ENCODE measurements around the gene MEIKIN. TPM values are rescaled to one million over a fixed set of nuclear protein-coding genes. Genes with fewer than 3 reads are reported as not detected.

MEIKIN gene
- total RNA-seq, 4 donors from 2014 or later: not detected

DNA sequence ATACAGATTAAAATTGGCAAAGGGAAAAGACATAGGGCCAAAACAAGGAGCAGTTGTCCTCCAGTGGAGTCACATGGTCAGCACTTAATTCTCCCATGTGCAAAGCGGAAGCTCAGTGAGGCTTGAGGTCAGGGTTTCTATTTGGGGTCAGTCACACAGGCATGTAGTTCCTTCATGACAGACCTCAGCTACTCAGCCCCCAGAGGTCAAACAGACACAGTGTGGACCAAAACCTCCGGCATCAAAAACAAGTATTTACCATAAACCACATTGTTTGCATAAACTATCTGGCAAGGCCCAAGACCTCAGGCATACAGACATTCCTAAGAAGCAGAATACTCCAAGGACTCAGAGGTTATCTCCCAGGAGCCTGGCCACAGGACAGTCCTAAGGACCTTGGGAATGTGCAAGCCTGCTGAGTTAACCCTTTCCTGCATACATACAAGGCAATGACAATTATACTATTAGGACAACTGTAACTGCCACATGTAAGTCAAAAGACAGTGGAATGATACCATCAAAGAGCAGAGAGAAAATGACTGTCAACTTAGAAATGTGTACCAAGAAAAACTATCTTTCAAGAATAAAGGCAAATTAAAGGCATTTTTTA lies 120.0 kb downstream of the MEIKIN start:
- no peak for DNase-seq
- no peak overlapping the region for H3K27ac ChIP-seq
- H3K36me3 ChIP-seq: no peaks in the 10 kb centered on the region
- intact Hi-C loops (cut with DNase I; ENCODE audit: low total_unique reads): no loop called here
- H3K4me1 ChIP-seq: no peaks in the 10 kb centered on the region
- no peaks in the 10 kb centered on the region for H3K27me3 ChIP-seq
- TF ChIP-seq, protein P1, sequence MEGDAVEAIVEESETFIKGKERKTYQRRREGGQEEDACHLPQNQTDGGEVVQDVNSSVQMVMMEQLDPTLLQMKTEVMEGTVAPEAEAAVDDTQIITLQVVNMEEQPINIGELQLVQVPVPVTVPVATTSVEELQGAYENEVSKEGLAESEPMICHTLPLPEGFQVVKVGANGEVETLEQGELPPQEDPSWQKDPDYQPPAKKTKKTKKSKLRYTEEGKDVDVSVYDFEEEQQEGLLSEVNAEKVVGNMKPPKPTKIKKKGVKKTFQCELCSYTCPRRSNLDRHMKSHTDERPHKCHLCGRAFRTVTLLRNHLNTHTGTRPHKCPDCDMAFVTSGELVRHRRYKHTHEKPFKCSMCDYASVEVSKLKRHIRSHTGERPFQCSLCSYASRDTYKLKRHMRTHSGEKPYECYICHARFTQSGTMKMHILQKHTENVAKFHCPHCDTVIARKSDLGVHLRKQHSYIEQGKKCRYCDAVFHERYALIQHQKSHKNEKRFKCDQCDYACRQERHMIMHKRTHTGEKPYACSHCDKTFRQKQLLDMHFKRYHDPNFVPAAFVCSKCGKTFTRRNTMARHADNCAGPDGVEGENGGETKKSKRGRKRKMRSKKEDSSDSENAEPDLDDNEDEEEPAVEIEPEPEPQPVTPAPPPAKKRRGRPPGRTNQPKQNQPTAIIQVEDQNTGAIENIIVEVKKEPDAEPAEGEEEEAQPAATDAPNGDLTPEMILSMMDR (IDR thresholded peaks at IDR 0.05): no peak
- no peak for TF ChIP-seq POLR2A (IDR thresholded peaks at IDR 0.05)
- no peak overlapping the region for H3K4me3 ChIP-seq
- H3K9me3 ChIP-seq: no peaks in the 10 kb centered on the region

- TF ChIP-seq, protein P1 (IDR thresholded peaks at IDR 0.05): no peak
- TF ChIP-seq POLR2A (IDR thresholded peaks at IDR 0.05): no peak
- Histone ChIP-seq H3K9me3 (no peaks in the 10 kb centered on the region), H3K4me3 (no peak overlapping the region), H3K27me3 (no peaks in the 10 kb centered on the region), H3K27ac (no peak overlapping the region), H3K36me3 (no peaks in the 10 kb centered on the region), H3K4me1 (no peaks in the 10 kb centered on the region)
- DNase-seq: no peak
- intact Hi-C loops (cut with DNase I; ENCODE audit: low total_unique reads): no loop called here
Observed at GRCh38 chr5:131824631-131825030, 120.8 kb downstream of the MEIKIN start.

DNA sequence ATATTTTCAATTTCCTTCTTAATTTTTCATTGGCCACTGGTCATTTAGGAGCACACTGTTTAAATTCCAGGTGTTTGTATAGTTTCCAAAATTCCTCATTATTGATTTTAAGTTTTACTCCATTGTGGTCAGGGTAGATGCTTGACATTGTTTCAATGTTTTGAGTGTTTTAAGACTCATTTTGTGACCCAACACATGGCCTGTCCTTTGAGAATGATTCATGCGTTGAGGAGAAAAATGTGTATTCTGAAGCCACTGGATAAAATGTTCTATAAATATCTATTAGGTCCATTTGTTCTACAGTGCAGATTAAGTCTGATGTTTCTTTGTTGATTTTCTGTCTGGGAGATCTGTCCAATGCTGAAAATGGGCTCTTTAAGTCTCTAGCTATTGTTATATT lies 124.2 kb downstream of the MEIKIN start:
- no peaks in the 10 kb centered on the region for H3K4me1 ChIP-seq
- intact Hi-C loops (cut with DNase I; ENCODE audit: low total_unique reads): no loop called here
- H3K27ac ChIP-seq: no peak overlapping the region
- no peaks in the 10 kb centered on the region for H3K36me3 ChIP-seq
- no peak overlapping the region for H3K4me3 ChIP-seq
- no peak for DNase-seq
- H3K27me3 ChIP-seq: no peaks in the 10 kb centered on the region
- no peaks in the 10 kb centered on the region for H3K9me3 ChIP-seq
- TF ChIP-seq, protein P1 (IDR thresholded peaks at IDR 0.05): no peak

GRCh38 chr5:131818001-131818724 lies 127.3 kb downstream of the MEIKIN start:
- Histone ChIP-seq H3K9me3 (no peaks in the 10 kb centered on the region), H3K27ac (no peak overlapping the region), H3K36me3 (no peaks in the 10 kb centered on the region), H3K27me3 (no peaks in the 10 kb centered on the region), H3K4me1 (no peaks in the 10 kb centered on the region), H3K4me3 (no peak overlapping the region)
- intact Hi-C loops (cut with DNase I; ENCODE audit: low total_unique reads): no loop called here
- no peak for TF ChIP-seq POLR2A (IDR thresholded peaks at IDR 0.05)
- TF ChIP-seq, protein P1 (IDR thresholded peaks at IDR 0.05): no peak
- no peak for DNase-seq

DNA sequence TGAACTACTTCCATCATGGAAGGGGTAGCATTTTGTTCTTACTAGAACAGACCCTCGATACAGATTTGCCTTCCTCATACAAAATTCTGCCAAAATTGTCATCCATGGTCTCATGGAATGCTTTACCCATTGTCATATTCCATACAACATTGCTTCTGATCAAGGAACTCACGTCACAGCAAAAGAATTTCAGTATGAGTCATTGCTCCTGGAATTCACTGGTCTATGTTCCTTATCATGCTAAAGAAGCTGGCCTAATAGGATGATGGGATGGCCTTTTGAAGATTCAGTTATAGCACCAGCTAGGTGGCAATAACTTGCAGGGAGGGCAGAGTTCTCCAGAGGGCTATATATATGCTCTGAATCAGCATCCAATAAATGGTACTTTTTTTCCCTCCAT lies 130.5 kb downstream of the MEIKIN start:
- Histone ChIP-seq H3K4me1 (no peaks in the 10 kb centered on the region), H3K27me3 (no peaks in the 10 kb centered on the region), H3K36me3 (no peaks in the 10 kb centered on the region), H3K9me3 (no peaks in the 10 kb centered on the region), H3K4me3 (no peak overlapping the region), H3K27ac (no peak overlapping the region)
- TF ChIP-seq, protein P1 (IDR thresholded peaks at IDR 0.05): no peak
- intact Hi-C loops (cut with DNase I; ENCODE audit: low total_unique reads): no loop called here
- no peak for DNase-seq

Data from uterus (tissue), 4 donors.